Measurements from ENCODE around the gene REV3L.

DNA sequence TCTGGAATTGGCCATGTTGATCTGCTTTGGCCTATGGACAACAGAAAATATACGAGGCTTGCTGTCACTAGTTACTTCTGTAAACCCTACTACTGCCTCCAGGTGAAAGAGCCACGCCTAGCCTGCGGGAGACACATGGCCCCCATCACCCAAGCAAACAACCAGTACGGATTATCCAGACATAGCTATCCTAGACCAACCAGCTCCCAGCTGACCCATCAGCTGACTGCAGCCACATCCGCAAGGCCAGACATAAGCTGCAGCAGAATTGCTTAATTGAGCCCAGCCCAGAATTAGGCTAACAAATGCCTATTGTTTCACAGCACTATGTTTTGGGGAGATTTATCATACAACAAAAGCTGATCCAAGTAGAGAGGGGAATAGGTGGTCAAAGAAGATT is 13.5 kb downstream of the REV3L start:
- TF ChIP-seq, protein P1, sequence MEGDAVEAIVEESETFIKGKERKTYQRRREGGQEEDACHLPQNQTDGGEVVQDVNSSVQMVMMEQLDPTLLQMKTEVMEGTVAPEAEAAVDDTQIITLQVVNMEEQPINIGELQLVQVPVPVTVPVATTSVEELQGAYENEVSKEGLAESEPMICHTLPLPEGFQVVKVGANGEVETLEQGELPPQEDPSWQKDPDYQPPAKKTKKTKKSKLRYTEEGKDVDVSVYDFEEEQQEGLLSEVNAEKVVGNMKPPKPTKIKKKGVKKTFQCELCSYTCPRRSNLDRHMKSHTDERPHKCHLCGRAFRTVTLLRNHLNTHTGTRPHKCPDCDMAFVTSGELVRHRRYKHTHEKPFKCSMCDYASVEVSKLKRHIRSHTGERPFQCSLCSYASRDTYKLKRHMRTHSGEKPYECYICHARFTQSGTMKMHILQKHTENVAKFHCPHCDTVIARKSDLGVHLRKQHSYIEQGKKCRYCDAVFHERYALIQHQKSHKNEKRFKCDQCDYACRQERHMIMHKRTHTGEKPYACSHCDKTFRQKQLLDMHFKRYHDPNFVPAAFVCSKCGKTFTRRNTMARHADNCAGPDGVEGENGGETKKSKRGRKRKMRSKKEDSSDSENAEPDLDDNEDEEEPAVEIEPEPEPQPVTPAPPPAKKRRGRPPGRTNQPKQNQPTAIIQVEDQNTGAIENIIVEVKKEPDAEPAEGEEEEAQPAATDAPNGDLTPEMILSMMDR (IDR thresholded peaks at IDR 0.05; ENCODE audit: low read length): no peak
- TF ChIP-seq EZH2 (optimal IDR thresholded peaks at IDR 0.05; ENCODE audit: low read depth, low read length) (no peak), EZH2phosphoT487 (IDR thresholded peaks at IDR 0.05; ENCODE audit: low read length) (no peak)

All from MM.1S (cell line).